Gastrocnemius medialis (tissue), 4 donors: ENCODE measurements around the gene BRMS1. TPM values are rescaled to one million over a fixed set of nuclear protein-coding genes. Genes with fewer than 3 reads are reported as not detected.
A peak's percentile ranks its signal among the peaks of the same experiment; 100 is the strongest.

Experiments
- ATAC-seq, 2 donors: fragments of 150-250 bp; one replicate each; pipeline ENCODE4 v1.9.1; 2016
- DNase-seq, 2 donors: peaks; one replicate each; pipeline ENCODE4 v3.0.0-alpha.2; 2019
- H3K27ac ChIP-seq, 4 donors: fragments of 200-600 bp; sonication (generic); 1 replicate in 1 of 4; 2 replicates in 3 of 4; pipeline ENCODE4 v1.5.1; 2016 to 2018; ENCODE audit warnings: mild to moderate bottlenecking in 2 of 4, moderate library complexity in 1 of 4
- H3K27me3 ChIP-seq, 3 donors: fragments of 200-600 bp; sonication (generic) in 2 of 3; 1 replicate in 1 of 3; 2 replicates in 2 of 3; pipeline versions ENCODE4 v1.5.1 to v1.6.0; 2016 to 2019; ENCODE audit warnings: mild to moderate bottlenecking in 1 of 3, moderate library complexity in 1 of 3
- H3K36me3 ChIP-seq, 2 donors: fragments of 200-600 bp; sonication (generic) in 1 of 2; one replicate each; pipeline ENCODE4 v1.5.1; 2017 to 2018
- H3K4me1 ChIP-seq, 2 donors: fragments of 200-600 bp; sonication (generic) in 1 of 2; one replicate each; pipeline ENCODE4 v1.5.1; 2016 to 2017; ENCODE audit warnings: mild to moderate bottlenecking in 2 of 2
- H3K4me3 ChIP-seq, 4 donors: fragments of 200-600 bp; sonication (generic) in 3 of 4; 1 replicate in 1 of 4; 2 replicates in 3 of 4; pipeline ENCODE4 v1.5.1; 2016 to 2019; ENCODE audit warnings: mild to moderate bottlenecking in 2 of 4
- H3K9me3 ChIP-seq, 3 donors: fragments of 200-600 bp; sonication (generic) in 2 of 3; 1 replicate in 1 of 3; 2 replicates in 2 of 3; pipeline ENCODE4 v1.5.1; 2016 to 2019
- POLR2A ChIP-seq, 2 donors: fragments of 450-650 bp; IDR thresholded peaks; one replicate each; pipeline ENCODE4 v1.6.1; 2017; ENCODE audit warnings: antibody characterized with exemption in 2 of 2, mild to moderate bottlenecking in 2 of 2, moderate library complexity in 2 of 2
- in situ Hi-C, 4 donors: fragments of 200-750 bp; cut with MboI; loops; one replicate each; pipeline versions ENCODE4 v1.15.0 to v1.8.0; 2017; ENCODE audit warnings: low sequenced_read_pairs in 4 of 4
- intact Hi-C: fragments of 100-400 bp; cut with DNase I; formaldehyde crosslinking; loops from one replicate; pipeline ENCODE4 v1.15.1; 2023; ENCODE audit warnings: low total_unique reads
- total RNA-seq, 4 donors: library from RNA; depleted of rRNA; stranded (reverse); fragments of >200 nt; gene quantifications; one replicate each; pipeline versions ENCODE4 v1.1.0 to v1.2.3, GENCODE V29; 2016
- TF ChIP-seq, protein P1 (sequence below), 5 experiments: fragments of 450-650 bp in 3 of 5; fragments of 200-600 bp in 2 of 5; sonication (generic) in 2 of 5; IDR thresholded peaks in 4 of 5; conservative IDR thresholded peaks in 1 of 5; 1 replicate in 4 of 5; 2 replicates in 1 of 5; pipeline ENCODE4 v1.5.1; 2016 to 2019; ENCODE audit warnings: antibody characterized with exemption in 5 of 5, mild to moderate bottlenecking in 3 of 5, moderate library complexity in 3 of 5

Gene BRMS1
- total RNA-seq, 4 donors from 2014 or later: 40.1 to 73.5 (median 64.8) TPM

GRCh38 chr11:66346476-66347424, 1.8 kb upstream of the BRMS1 start:
- H3K27me3 ChIP-seq: no peaks in the 10 kb centered on the region
- H3K9me3 ChIP-seq: no peaks in the 10 kb centered on the region
- H3K27ac ChIP-seq: peak overlapping the region; percentile 80 to 91 (median 87)
- peaks cover 0 to 1% of the 10 kb centered on the region in 2 donors for H3K36me3 ChIP-seq
- TF ChIP-seq, protein P1, sequence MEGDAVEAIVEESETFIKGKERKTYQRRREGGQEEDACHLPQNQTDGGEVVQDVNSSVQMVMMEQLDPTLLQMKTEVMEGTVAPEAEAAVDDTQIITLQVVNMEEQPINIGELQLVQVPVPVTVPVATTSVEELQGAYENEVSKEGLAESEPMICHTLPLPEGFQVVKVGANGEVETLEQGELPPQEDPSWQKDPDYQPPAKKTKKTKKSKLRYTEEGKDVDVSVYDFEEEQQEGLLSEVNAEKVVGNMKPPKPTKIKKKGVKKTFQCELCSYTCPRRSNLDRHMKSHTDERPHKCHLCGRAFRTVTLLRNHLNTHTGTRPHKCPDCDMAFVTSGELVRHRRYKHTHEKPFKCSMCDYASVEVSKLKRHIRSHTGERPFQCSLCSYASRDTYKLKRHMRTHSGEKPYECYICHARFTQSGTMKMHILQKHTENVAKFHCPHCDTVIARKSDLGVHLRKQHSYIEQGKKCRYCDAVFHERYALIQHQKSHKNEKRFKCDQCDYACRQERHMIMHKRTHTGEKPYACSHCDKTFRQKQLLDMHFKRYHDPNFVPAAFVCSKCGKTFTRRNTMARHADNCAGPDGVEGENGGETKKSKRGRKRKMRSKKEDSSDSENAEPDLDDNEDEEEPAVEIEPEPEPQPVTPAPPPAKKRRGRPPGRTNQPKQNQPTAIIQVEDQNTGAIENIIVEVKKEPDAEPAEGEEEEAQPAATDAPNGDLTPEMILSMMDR (IDR thresholded peaks at IDR 0.05 in 4 of 5, conservative IDR thresholded peaks at IDR 0.05 in 1 of 5): no peak
- TF ChIP-seq POLR2A (IDR thresholded peaks at IDR 0.05): no peak
- peak overlapping the region; percentile 83 to 97 (median 90) for H3K4me3 ChIP-seq
- DNase-seq: peak in 1 of 2 donors; percentile 36
- intact Hi-C loops: loop anchor here (2.0 kb wide), 1 partner anchor 24 kb away; the partner anchor contains the start of gene SLC29A2
- peaks cover 35 to 36% of the 10 kb centered on the region in 2 donors for H3K4me1 ChIP-seq
- no peak for ATAC-seq
- in situ Hi-C loops: no loop called here

DNA sequence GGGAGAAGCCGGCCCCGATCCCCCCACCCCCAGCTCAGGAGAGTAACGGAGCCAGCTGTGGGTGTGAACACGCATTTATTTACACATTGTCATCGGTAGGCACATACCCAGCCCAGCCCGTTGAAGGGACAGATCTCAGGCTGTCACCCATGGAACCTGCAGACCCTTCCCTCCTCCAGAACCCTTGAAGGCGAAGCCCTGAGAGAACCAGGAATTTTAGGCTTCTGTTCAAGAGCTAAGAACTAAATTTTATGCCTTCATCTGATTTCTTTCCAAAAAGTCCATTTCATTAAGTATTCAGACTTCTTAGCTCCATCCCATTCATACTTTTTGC, 379 bp upstream of the BRMS1 start:
- TF ChIP-seq POLR2A (IDR thresholded peaks at IDR 0.05): no peak
- intact Hi-C loops: loop anchor here (1.0 kb wide), 3 partner anchors 41 to 1261 kb away; partner anchors contain the start of genes CDCA5, RCE1 and ZFPL1

DNA sequence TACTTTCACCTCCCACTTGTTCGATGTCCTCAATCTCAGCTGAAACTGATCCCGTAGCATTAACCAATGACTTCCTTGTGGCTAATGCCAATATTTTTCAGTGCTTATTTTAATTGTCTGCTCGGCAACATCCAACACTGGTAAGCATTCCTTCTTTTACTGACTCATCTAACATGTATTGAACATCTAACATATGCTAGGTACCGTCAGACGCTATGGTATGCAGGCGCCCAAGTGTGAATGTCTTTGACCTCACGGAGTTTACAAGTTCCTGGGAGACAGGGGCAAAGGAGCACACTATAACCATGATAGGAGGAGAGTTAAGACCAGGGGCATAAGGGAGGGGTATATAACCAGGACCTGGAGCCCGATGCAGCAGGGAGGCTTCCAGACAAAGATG, 1.7 kb downstream of the BRMS1 start:
- intact Hi-C loops (no loop called here), in situ Hi-C loops (no loop called here)
- ATAC-seq (no peak), DNase-seq (no peak)
- H3K36me3 ChIP-seq: peaks cover 0 to 36% of the 10 kb centered on the region in 2 donors
- no peak overlapping the region for H3K4me3 ChIP-seq
- TF ChIP-seq POLR2A (IDR thresholded peaks at IDR 0.05): no peak
- TF ChIP-seq, protein P1 (IDR thresholded peaks at IDR 0.05 in 4 of 5, conservative IDR thresholded peaks at IDR 0.05 in 1 of 5): no peak
- peaks cover 35% of the 10 kb centered on the region in 2 donors for H3K4me1 ChIP-seq
- no peaks in the 10 kb centered on the region for H3K9me3 ChIP-seq
- H3K27me3 ChIP-seq: no peaks in the 10 kb centered on the region
- no peak overlapping the region for H3K27ac ChIP-seq

More for the DNA sequence above, 379 bp upstream of the BRMS1 start:
- Histone ChIP-seq H3K9me3 (no peaks in the 10 kb centered on the region), H3K27ac (peak overlapping the region; percentile 80 to 91 (median 87)), H3K4me3 (peak overlapping the region; percentile 83 to 97 (median 93)), H3K27me3 (no peaks in the 10 kb centered on the region), H3K36me3 (peaks cover 0 to 16% of the 10 kb centered on the region in 2 donors), H3K4me1 (peaks cover 35 to 36% of the 10 kb centered on the region in 2 donors)
- DNase-seq (no peak), ATAC-seq (peak; percentile 3 to 7)
- in situ Hi-C loops: no loop called here

- H3K36me3 ChIP-seq: peaks cover 0 to 36% of the 10 kb centered on the region in 2 donors
Measured at GRCh38 chr11:66341502-66342126, 3.3 kb downstream of the BRMS1 start.

More at GRCh38 chr11:66341502-66342126, 3.3 kb downstream of the BRMS1 start:
- Histone ChIP-seq H3K27me3 (no peaks in the 10 kb centered on the region), H3K9me3 (no peaks in the 10 kb centered on the region), H3K4me1 (peaks cover 38% of the 10 kb centered on the region in 2 donors), H3K27ac (no peak overlapping the region), H3K4me3 (no peak overlapping the region)
- in situ Hi-C loops (no loop called here), intact Hi-C loops (no loop called here)
- TF ChIP-seq, protein P1 (IDR thresholded peaks at IDR 0.05 in 4 of 5, conservative IDR thresholded peaks at IDR 0.05 in 1 of 5): no peak
- TF ChIP-seq POLR2A (IDR thresholded peaks at IDR 0.05): no peak
- no peak for ATAC-seq
- no peak for DNase-seq
